ENCODE measurements around the gene SLC44A4.

SLC44A4 gene

GRCh38 chr6:31900917-31901414 is 22.2 kb upstream of the SLC44A4 start:
- no peak for DNase-seq

GRCh38 chr6:31899882-31900722 is 21.3 kb upstream of the SLC44A4 start:
- DNase-seq: no peak

- no peak for DNase-seq
Observed at GRCh38 chr6:31899215-31899614, 20.4 kb upstream of the SLC44A4 start.

GRCh38 chr6:31898383-31899011 is 19.7 kb upstream of the SLC44A4 start:
- peak; percentile 20 for DNase-seq

- DNase-seq: peak; percentile 57
Observed at GRCh38 chr6:31897612-31898382, 19.0 kb upstream of the SLC44A4 start, which contains the start of gene EHMT2. TSS of gene EHMT2 (minus strand) at chr6:31897698. CDS start at chr6:31897677, 21 bp downstream.

GRCh38 chr6:31896856-31897611 is 18.2 kb upstream of the SLC44A4 start:
- DNase-seq: no peak

GRCh38 chr6:31896493-31896855 is 17.7 kb upstream of the SLC44A4 start:
- no peak for DNase-seq

GRCh38 chr6:31892821-31893220 is 14.0 kb upstream of the SLC44A4 start:
- DNase-seq: no peak

GRCh38 chr6:31889331-31889972 is 10.7 kb upstream of the SLC44A4 start:
- DNase-seq: no peak

- DNase-seq: no peak
Observed at GRCh38 chr6:31888276-31889258, 9.8 kb upstream of the SLC44A4 start.

GRCh38 chr6:31887173-31888007 is 8.6 kb upstream of the SLC44A4 start:
- no peak for DNase-seq

GRCh38 chr6:31886541-31886991 is 7.8 kb upstream of the SLC44A4 start:
- DNase-seq: no peak

- DNase-seq: no peak
Observed at GRCh38 chr6:31884528-31885035, 5.8 kb upstream of the SLC44A4 start.

- no peak for DNase-seq
Observed at GRCh38 chr6:31883676-31884075, 4.9 kb upstream of the SLC44A4 start.

- no peak for DNase-seq
Observed at GRCh38 chr6:31882344-31882743, 3.5 kb upstream of the SLC44A4 start.

GRCh38 chr6:31881136-31881859 is 2.5 kb upstream of the SLC44A4 start:
- no peak for DNase-seq

GRCh38 chr6:31880616-31881015 is 1.8 kb upstream of the SLC44A4 start:
- DNase-seq: no peak

GRCh38 chr6:31879901-31880300 is 1.1 kb upstream of the SLC44A4 start:
- no peak for DNase-seq

GRCh38 chr6:31879143-31879542 is 346 bp upstream of the SLC44A4 start:
- DNase-seq: no peak

All from NCI-H446 treated with DMSO at 0.1 percent for 48 hours (cell line).